Tibial nerve (tissue), 4 donors: ENCODE measurements around the gene HENMT1. TPM values are rescaled to one million over a fixed set of nuclear protein-coding genes. Genes with fewer than 3 reads are reported as not detected.
A peak's percentile ranks its signal among the peaks of the same experiment; 100 is the strongest.

Experiments used
- DNase-seq, 2 donors: peaks; one replicate each; pipeline ENCODE4 v3.0.0-alpha.2; 2019; ENCODE audit warnings: low spot score in 2 of 2
- H3K27ac ChIP-seq, 4 donors: fragments of 200-600 bp; sonication (generic) in 3 of 4; one replicate each; pipeline ENCODE4 v1.5.1; 2017 to 2019; ENCODE audit warnings: mild to moderate bottlenecking in 1 of 4
- H3K27me3 ChIP-seq, 2 donors: fragments of 200-600 bp; sonication (generic) in 1 of 2; one replicate each; pipeline versions ENCODE4 v1.5.1 to v1.6.0; 2017 to 2019
- H3K36me3 ChIP-seq, 3 donors: fragments of 200-600 bp; sonication (generic); one replicate each; pipeline ENCODE4 v1.5.1; 2018 to 2019
- H3K4me1 ChIP-seq, 4 donors: fragments of 200-600 bp; sonication (generic) in 3 of 4; one replicate each; pipeline ENCODE4 v1.5.1; 2017 to 2019
- H3K4me3 ChIP-seq, 4 donors: fragments of 200-600 bp; sonication (generic) in 3 of 4; one replicate each; pipeline ENCODE4 v1.5.1; 2017 to 2019; ENCODE audit warnings: mild to moderate bottlenecking in 1 of 4, moderate library complexity in 1 of 4
- H3K9me3 ChIP-seq, 4 donors: fragments of 200-600 bp; sonication (generic) in 3 of 4; one replicate each; pipeline ENCODE4 v1.5.1; 2017 to 2019
- CTCF ChIP-seq, 5 experiments: fragments of 200-600 bp in 3 of 5; fragments of 450-650 bp in 2 of 5; sonication (generic) in 3 of 5; IDR thresholded peaks; one replicate each; pipeline ENCODE4 v1.5.1; 2016 to 2019; ENCODE audit warnings: antibody characterized with exemption in 5 of 5, mild to moderate bottlenecking in 3 of 5, moderate library complexity in 2 of 5
- EP300 ChIP-seq, 2 donors: sonication (generic); formaldehyde crosslinking; IDR thresholded peaks; one replicate each; pipeline ENCODE4 v1.6.1; 2017; ENCODE audit warnings: antibody characterized with exemption in 2 of 2, mild to moderate bottlenecking in 1 of 2
- POLR2A ChIP-seq, 2 donors: fragments of 450-650 bp; IDR thresholded peaks; one replicate each; pipeline ENCODE4 v1.6.1; 2017; ENCODE audit warnings: antibody characterized with exemption in 2 of 2, mild to moderate bottlenecking in 2 of 2, moderate library complexity in 2 of 2
- WGBS, 2 donors: methylation state at CpG; one replicate each; pipeline ENCODE4 v1.1.5; 2018; 5-methylcytosine and 5-hydroxymethylcytosine counted together
- total RNA-seq, 4 donors: library from RNA; depleted of rRNA; stranded (reverse); fragments of >200 nt; gene quantifications; one replicate each; pipeline ENCODE4 v1.1.0, GENCODE V29; 2016

Gene HENMT1
- total RNA-seq, 4 donors from 2014 or later = 1.2 to 3.7 (median 2.4) TPM

DNA sequence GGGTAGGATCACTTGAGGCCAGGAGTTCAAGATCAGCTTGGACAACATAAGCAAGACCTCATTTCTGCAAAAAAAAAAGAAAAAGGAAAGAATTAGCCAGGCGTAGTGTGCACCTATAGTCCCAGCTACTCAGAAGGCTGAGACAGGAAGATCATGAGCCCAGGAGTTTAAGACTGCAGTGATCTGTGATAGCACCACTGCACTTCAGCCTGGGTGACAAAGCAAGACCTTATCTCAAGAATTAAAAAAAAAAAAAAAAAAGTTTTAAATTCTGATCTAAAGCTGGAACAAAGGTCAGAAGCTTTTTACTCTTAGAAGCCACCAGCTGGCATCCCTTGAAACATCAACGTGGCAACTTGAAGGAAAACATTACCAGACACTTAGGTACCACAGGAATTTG, 45.3 kb downstream of the HENMT1 start:
- Histone ChIP-seq H3K27ac (no peak overlapping the region), H3K4me3 (no peak overlapping the region), H3K27me3 (no peaks in the 10 kb centered on the region), H3K9me3 (no peaks in the 10 kb centered on the region), H3K36me3 (peaks cover 0 to 52% (median 0%) of the 10 kb centered on the region in 3 donors), H3K4me1 (no peaks in the 10 kb centered on the region)
- DNase-seq = no peak
- TF ChIP-seq CTCF (IDR thresholded peaks at IDR 0.05) (no peak), POLR2A (IDR thresholded peaks at IDR 0.05) (no peak), EP300 (IDR thresholded peaks at IDR 0.05) (no peak)
- 46 to 61% methylated on average over 2 of the region's 2 CpGs for WGBS, 2 donors

- Histone ChIP-seq H3K27ac (no peak overlapping the region), H3K4me3 (no peak overlapping the region), H3K36me3 (peaks cover 0 to 40% (median 0%) of the 10 kb centered on the region in 3 donors), H3K9me3 (no peaks in the 10 kb centered on the region), H3K27me3 (no peaks in the 10 kb centered on the region), H3K4me1 (peaks cover 0 to 8% (median 0%) of the 10 kb centered on the region in 4 donors)
- 87 to 93% methylated on average over 5 of the region's 5 CpGs for WGBS, 2 donors
- no peak for DNase-seq
- TF ChIP-seq CTCF (IDR thresholded peaks at IDR 0.05) = no peak
- no peak for TF ChIP-seq POLR2A (IDR thresholded peaks at IDR 0.05)
- no peak for TF ChIP-seq EP300 (IDR thresholded peaks at IDR 0.05)
Measured at GRCh38 chr1:108612496-108612895, 48.4 kb downstream of the HENMT1 start.

- Histone ChIP-seq H3K27me3 (no peaks in the 10 kb centered on the region), H3K4me1 (peaks cover 0 to 8% (median 0%) of the 10 kb centered on the region in 4 donors), H3K27ac (no peak overlapping the region), H3K4me3 (no peak overlapping the region), H3K9me3 (no peaks in the 10 kb centered on the region), H3K36me3 (peaks cover 0 to 42% (median 0%) of the 10 kb centered on the region in 3 donors)
- TF ChIP-seq EP300 (IDR thresholded peaks at IDR 0.05) = no peak
- no peak for TF ChIP-seq POLR2A (IDR thresholded peaks at IDR 0.05)
- no peak for TF ChIP-seq CTCF (IDR thresholded peaks at IDR 0.05)
- DNase-seq = no peak
- 79 to 93% methylated on average over 4 of the region's 4 CpGs for WGBS, 2 donors
Measured at GRCh38 chr1:108611984-108612383, 48.9 kb downstream of the HENMT1 start.

- 26 to 47% methylated on average over 2 of the region's 2 CpGs for WGBS, 2 donors
- H3K4me3 ChIP-seq = no peak overlapping the region
- no peak for DNase-seq
- H3K27me3 ChIP-seq = no peaks in the 10 kb centered on the region
- TF ChIP-seq EP300 (IDR thresholded peaks at IDR 0.05) = no peak
- TF ChIP-seq POLR2A (IDR thresholded peaks at IDR 0.05) = no peak
- no peak for TF ChIP-seq CTCF (IDR thresholded peaks at IDR 0.05)
- H3K36me3 ChIP-seq = peaks cover 0 to 31% (median 0%) of the 10 kb centered on the region in 3 donors
- peaks cover 0 to 8% (median 0%) of the 10 kb centered on the region in 4 donors for H3K4me1 ChIP-seq
- no peak overlapping the region for H3K27ac ChIP-seq
- no peaks in the 10 kb centered on the region for H3K9me3 ChIP-seq
Measured at GRCh38 chr1:108610073-108610472, 50.8 kb downstream of the HENMT1 start.

GRCh38 chr1:108609483-108610049, 51.3 kb downstream of the HENMT1 start:
- WGBS, 2 donors = 50 to 59% methylated on average over 11 of the region's 11 CpGs
- no peak for DNase-seq
- Histone ChIP-seq H3K36me3 (peaks cover 0 to 27% (median 0%) of the 10 kb centered on the region in 3 donors), H3K4me3 (no peak overlapping the region), H3K27me3 (no peaks in the 10 kb centered on the region), H3K27ac (peak overlapping the region in 2 of 4 donors; percentile 2 to 57), H3K9me3 (no peaks in the 10 kb centered on the region), H3K4me1 (peaks cover 0 to 8% (median 0%) of the 10 kb centered on the region in 4 donors)
- no peak for TF ChIP-seq CTCF (IDR thresholded peaks at IDR 0.05)
- TF ChIP-seq EP300 (IDR thresholded peaks at IDR 0.05) = no peak
- no peak for TF ChIP-seq POLR2A (IDR thresholded peaks at IDR 0.05)
